Activated effector memory CD4-positive, alpha-beta T cell treated with Interleukin-2 at 50 U/mL for 16 hours (primary cell): ENCODE data around the gene C1orf105.

ENCODE experiments used
- DNase-seq: peaks from one replicate; pipeline ENCODE4 v3.0.0-alpha.2; 2020

C1orf105 gene

GRCh38 chr1:172496678-172497077 is 76.2 kb downstream of the C1orf105 start:
- DNase-seq: no peak

GRCh38 chr1:172497230-172497629 is 76.7 kb downstream of the C1orf105 start:
- no peak for DNase-seq

GRCh38 chr1:172498857-172499256 is 78.4 kb downstream of the C1orf105 start:
- DNase-seq: no peak

GRCh38 chr1:172499636-172500141 is 79.2 kb downstream of the C1orf105 start:
- DNase-seq: no peak

GRCh38 chr1:172500207-172500606 is 79.7 kb downstream of the C1orf105 start:
- no peak for DNase-seq

- no peak for DNase-seq
Observed at GRCh38 chr1:172507741-172508140, 87.3 kb downstream of the C1orf105 start.

- DNase-seq: no peak
Observed at GRCh38 chr1:172510479-172510878, 90.0 kb downstream of the C1orf105 start.

- DNase-seq: no peak
Observed at GRCh38 chr1:172512591-172512990, 92.1 kb downstream of the C1orf105 start.

- DNase-seq: no peak
Observed at GRCh38 chr1:172513479-172513878, 93.0 kb downstream of the C1orf105 start.

- no peak for DNase-seq
Observed at GRCh38 chr1:172514108-172514507, 93.6 kb downstream of the C1orf105 start.

- DNase-seq: no peak
Observed at GRCh38 chr1:172515436-172515835, 95.0 kb downstream of the C1orf105 start.

GRCh38 chr1:172515927-172516326 is 95.4 kb downstream of the C1orf105 start:
- DNase-seq: no peak

GRCh38 chr1:172517081-172517480 is 96.6 kb downstream of the C1orf105 start:
- no peak for DNase-seq

GRCh38 chr1:172517545-172517944 is 97.1 kb downstream of the C1orf105 start:
- no peak for DNase-seq
